ENCODE data around the gene MICALL1.
A peak's percentile ranks its signal among the peaks of the same experiment; 100 is the strongest.
"Not testable (repeated sequence)": the region's sequence is repeated elsewhere in the genome, so short reads cannot be mapped to it uniquely, and the experiment has no call there.

Gene MICALL1

GRCh38 chr22:37943825-37944198 is 37.7 kb downstream of the MICALL1 start (continued):
- TF ChIP-seq, protein P1, sequence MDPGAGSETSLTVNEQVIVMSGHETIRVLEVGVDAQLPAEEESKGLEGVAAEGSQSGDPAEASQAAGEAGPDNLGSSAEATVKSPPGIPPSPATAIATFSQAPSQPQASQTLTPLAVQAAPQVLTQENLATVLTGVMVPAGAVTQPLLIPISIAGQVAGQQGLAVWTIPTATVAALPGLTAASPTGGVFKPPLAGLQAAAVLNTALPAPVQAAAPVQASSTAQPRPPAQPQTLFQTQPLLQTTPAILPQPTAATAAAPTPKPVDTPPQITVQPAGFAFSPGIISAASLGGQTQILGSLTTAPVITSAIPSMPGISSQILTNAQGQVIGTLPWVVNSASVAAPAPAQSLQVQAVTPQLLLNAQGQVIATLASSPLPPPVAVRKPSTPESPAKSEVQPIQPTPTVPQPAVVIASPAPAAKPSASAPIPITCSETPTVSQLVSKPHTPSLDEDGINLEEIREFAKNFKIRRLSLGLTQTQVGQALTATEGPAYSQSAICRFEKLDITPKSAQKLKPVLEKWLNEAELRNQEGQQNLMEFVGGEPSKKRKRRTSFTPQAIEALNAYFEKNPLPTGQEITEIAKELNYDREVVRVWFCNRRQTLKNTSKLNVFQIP (CRISPR knock-in tag; IDR thresholded peaks at IDR 0.05; ENCODE audit: borderline replicate concordance, low read depth): no peak
- TF ChIP-seq TOX (CRISPR knock-in tag; IDR thresholded peaks at IDR 0.05; ENCODE audit: borderline replicate concordance) (no peak), SNAI2 (CRISPR knock-in tag; IDR thresholded peaks at IDR 0.05) (no peak), ZNF565 (CRISPR knock-in tag; conservative IDR thresholded peaks at IDR 0.05; ENCODE audit: low read depth) (no peak), GLIS3 (CRISPR knock-in tag; IDR thresholded peaks at IDR 0.05) (no peak), ZNF8 (CRISPR knock-in tag; IDR thresholded peaks at IDR 0.05) (no peak), ZFP30 (CRISPR knock-in tag; IDR thresholded peaks at IDR 0.05) (no peak), ZFP3 (CRISPR knock-in tag; IDR thresholded peaks at IDR 0.05) (no peak)

- ATAC-seq: not testable (repeated sequence)
Measured at GRCh38 chr22:37944423-37944822, 38.3 kb downstream of the MICALL1 start.

- ATAC-seq: not testable (repeated sequence)
Measured at GRCh38 chr22:37947142-37947795, 41.2 kb downstream of the MICALL1 start.

DNA sequence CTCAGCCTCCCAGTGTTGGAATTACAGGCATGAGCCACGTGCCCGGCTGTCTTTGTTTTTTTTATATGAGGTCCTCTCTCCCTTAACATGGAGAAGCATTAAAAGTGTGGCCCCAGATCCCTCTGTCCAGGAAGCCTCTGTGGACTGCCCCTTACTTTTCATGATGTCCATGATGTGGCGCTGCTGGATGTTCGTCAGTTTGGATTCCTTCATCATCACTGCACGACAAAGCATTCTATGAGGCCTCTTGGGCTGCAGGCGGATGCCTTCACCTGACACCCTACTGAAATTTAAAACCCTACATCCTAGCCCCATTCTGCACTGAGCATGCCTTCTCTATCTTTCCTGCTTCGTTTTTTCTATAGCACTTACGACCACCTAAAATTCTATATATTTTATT is 45.2 kb downstream of the MICALL1 start:
- no peak for ATAC-seq
- no peak for TF ChIP-seq ZNF8 (CRISPR knock-in tag; IDR thresholded peaks at IDR 0.05)
- TF ChIP-seq GLIS3 (CRISPR knock-in tag; IDR thresholded peaks at IDR 0.05): no peak
- TF ChIP-seq ESRRG (CRISPR knock-in tag; IDR thresholded peaks at IDR 0.05): no peak
- no peak for TF ChIP-seq CSRNP3 (CRISPR knock-in tag; IDR thresholded peaks at IDR 0.05)
- TF ChIP-seq RARB (CRISPR knock-in tag; IDR thresholded peaks at IDR 0.05): no peak
- TF ChIP-seq SNAI2 (CRISPR knock-in tag; IDR thresholded peaks at IDR 0.05): no peak
- TF ChIP-seq ZC3H10 (CRISPR knock-in tag; IDR thresholded peaks at IDR 0.05): no peak
- no peak for TF ChIP-seq TCF4 (CRISPR knock-in tag; IDR thresholded peaks at IDR 0.05; ENCODE audit: borderline replicate concordance)
- TF ChIP-seq CSDC2 (CRISPR knock-in tag; IDR thresholded peaks at IDR 0.05): no peak
- TF ChIP-seq CREB5 (CRISPR knock-in tag; IDR thresholded peaks at IDR 0.05; ENCODE audit: low read depth): no peak
- no peak for TF ChIP-seq ZNF70 (CRISPR knock-in tag; IDR thresholded peaks at IDR 0.05)
- TF ChIP-seq ISL1 (CRISPR knock-in tag; IDR thresholded peaks at IDR 0.05): no peak

DNA sequence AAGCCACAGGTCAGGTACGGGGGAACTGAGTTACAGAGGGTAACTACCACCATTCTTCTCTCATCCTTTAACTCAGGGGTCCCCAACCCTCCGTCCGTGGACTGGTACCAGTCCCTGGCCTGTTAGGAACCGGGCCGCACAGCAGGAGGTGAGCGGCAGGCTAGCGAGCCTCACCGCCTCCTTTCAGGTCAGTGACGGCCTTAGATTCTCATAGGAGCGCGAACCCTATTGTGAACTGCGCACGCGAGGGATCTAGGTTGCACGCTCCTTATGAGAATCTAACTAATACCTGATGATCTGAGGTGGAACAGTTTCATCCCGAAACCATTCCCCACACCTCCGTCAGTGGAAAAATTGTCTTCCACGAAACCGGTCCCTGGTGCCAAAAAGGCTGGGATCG is 46.5 kb downstream of the MICALL1 start:
- ATAC-seq: not testable (repeated sequence)

- ATAC-seq: peak; percentile 80
Measured at GRCh38 chr22:37953062-37953436, 47.0 kb downstream of the MICALL1 start.

DNA sequence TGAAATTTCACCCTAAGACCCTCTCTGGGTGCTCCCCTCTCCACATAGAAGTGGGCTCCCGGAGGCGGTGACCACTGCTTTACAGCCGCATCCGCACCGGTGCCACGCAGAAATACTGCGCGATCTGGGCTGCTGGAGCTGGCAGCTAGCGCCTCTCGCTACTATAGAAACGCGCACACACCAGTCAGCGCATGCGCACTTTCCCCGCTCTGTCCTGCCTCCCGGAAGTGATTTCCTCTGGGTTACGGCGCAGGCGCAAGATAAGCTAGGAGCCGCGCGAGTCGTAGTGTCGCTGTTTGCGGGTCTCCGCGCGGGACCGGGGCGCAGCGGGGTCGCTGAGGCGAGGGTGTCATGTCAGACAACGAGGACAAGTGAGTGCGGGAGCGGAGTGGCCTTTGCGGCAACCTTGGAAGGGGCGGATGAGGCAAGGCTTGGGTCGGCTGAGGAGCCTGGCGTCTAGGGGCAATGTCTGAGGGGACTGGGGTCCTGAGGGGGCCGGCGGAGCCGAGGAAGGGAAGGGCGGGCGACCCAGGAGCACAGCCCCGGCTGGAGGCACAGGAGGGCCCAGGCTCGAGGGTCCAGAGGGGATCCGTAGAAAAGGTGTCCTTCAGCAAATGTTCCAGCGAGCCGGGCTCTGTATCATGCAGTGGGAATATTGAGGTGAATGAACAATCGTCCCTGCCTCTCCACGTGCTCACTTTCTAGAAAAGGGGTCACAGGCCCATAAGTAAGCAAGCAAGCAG is 47.5 kb downstream of the MICALL1 start, which contains the start of the genes C22orf23 and POLR2F:
Gene C22orf23 (minus strand): TSS at position 165 of the 743 bp plus-strand sequence. CDS start 452 bp downstream, outside the sequence.
Gene POLR2F (plus strand): TSS at position 263 of the 743 bp plus-strand sequence. CDS start 89 bp downstream, at position 352.
- peak; percentile 91 for ATAC-seq
- TF ChIP-seq ZFP3 (CRISPR knock-in tag; IDR thresholded peaks at IDR 0.05): no peak
- no peak for TF ChIP-seq TOX (CRISPR knock-in tag; IDR thresholded peaks at IDR 0.05; ENCODE audit: borderline replicate concordance)
- TF ChIP-seq BACH2 (CRISPR knock-in tag; IDR thresholded peaks at IDR 0.05; ENCODE audit: borderline replicate concordance): no peak
- TF ChIP-seq, protein P2, sequence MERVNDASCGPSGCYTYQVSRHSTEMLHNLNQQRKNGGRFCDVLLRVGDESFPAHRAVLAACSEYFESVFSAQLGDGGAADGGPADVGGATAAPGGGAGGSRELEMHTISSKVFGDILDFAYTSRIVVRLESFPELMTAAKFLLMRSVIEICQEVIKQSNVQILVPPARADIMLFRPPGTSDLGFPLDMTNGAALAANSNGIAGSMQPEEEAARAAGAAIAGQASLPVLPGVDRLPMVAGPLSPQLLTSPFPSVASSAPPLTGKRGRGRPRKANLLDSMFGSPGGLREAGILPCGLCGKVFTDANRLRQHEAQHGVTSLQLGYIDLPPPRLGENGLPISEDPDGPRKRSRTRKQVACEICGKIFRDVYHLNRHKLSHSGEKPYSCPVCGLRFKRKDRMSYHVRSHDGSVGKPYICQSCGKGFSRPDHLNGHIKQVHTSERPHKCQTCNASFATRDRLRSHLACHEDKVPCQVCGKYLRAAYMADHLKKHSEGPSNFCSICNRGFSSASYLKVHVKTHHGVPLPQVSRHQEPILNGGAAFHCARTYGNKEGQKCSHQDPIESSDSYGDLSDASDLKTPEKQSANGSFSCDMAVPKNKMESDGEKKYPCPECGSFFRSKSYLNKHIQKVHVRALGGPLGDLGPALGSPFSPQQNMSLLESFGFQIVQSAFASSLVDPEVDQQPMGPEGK (CRISPR knock-in tag; IDR thresholded peaks at IDR 0.05; ENCODE audit: borderline replicate concordance): no peak
- TF ChIP-seq ZNF70 (CRISPR knock-in tag; IDR thresholded peaks at IDR 0.05): no peak
- TF ChIP-seq SNAI2 (CRISPR knock-in tag; IDR thresholded peaks at IDR 0.05): no peak
- no peak for TF ChIP-seq GLIS3 (CRISPR knock-in tag; IDR thresholded peaks at IDR 0.05)
- no peak for TF ChIP-seq ISL1 (CRISPR knock-in tag; IDR thresholded peaks at IDR 0.05)
- no peak for TF ChIP-seq ARNTL (CRISPR knock-in tag; IDR thresholded peaks at IDR 0.05; ENCODE audit: borderline replicate concordance, low read depth)
- TF ChIP-seq TCF4 (CRISPR knock-in tag; IDR thresholded peaks at IDR 0.05; ENCODE audit: borderline replicate concordance): no peak

More at GRCh38 chr22:37953062-37953436, 47.0 kb downstream of the MICALL1 start:
- TF ChIP-seq TOX (CRISPR knock-in tag; IDR thresholded peaks at IDR 0.05; ENCODE audit: borderline replicate concordance) (no peak), RARB (CRISPR knock-in tag; IDR thresholded peaks at IDR 0.05) (no peak), ZFP3 (CRISPR knock-in tag; IDR thresholded peaks at IDR 0.05) (no peak), TCF4 (CRISPR knock-in tag; IDR thresholded peaks at IDR 0.05; ENCODE audit: borderline replicate concordance) (no peak), OSR1 (CRISPR knock-in tag; IDR thresholded peaks at IDR 0.05) (no peak), GLIS3 (CRISPR knock-in tag; IDR thresholded peaks at IDR 0.05) (no peak)

All from SK-N-SH treated with all-trans-retinoic acid at 6 μM for 48 hours (cell line).